GM21737 (cell line): ENCODE data around the gene PSMG4.

ENCODE experiments used
- ATAC-seq: cut with Tn5 transposase; IDR thresholded peaks from one replicate; pipeline ENCODE4 v1.9.1; 2021; ENCODE audit warnings: mild to moderate bottlenecking, moderate library complexity; ENCODE audit not compliant: unreplicated experiment

The PSMG4 gene

DNA sequence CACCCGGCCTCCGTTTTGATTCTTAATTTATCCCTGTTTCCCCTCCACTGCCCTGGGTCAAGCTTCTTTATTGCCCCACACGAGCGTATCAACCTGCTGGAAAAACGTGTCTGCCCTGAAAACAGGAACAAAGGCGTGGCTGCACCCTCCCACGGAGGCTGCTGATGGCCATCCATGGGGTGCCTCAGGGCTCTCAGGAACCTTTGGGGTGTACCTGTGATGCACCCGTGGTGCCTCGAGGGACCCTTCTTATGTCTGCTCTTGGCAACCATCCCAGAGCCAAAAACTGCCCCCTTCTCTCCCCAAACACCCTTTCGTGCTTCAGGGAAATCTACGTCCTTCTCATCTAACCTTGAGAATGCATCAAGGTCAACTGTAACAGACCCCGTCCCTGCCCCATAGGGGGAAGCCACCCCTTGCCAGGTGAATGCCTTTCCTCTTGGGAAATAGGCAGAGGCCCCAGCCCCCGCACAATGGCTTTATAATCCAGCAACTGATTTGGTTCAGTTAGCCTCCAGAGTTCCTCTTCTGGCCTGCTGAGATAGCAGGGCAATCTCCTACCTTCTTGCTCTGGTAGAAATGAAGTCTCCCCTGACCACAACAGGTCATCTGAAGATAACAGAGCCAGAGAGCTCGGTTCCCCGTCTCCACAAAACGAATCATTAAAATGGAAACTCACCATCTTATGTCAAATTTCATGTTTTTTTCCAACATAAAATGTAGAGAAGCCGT, 29.4 kb downstream of the PSMG4 start:
- no peak for ATAC-seq

DNA sequence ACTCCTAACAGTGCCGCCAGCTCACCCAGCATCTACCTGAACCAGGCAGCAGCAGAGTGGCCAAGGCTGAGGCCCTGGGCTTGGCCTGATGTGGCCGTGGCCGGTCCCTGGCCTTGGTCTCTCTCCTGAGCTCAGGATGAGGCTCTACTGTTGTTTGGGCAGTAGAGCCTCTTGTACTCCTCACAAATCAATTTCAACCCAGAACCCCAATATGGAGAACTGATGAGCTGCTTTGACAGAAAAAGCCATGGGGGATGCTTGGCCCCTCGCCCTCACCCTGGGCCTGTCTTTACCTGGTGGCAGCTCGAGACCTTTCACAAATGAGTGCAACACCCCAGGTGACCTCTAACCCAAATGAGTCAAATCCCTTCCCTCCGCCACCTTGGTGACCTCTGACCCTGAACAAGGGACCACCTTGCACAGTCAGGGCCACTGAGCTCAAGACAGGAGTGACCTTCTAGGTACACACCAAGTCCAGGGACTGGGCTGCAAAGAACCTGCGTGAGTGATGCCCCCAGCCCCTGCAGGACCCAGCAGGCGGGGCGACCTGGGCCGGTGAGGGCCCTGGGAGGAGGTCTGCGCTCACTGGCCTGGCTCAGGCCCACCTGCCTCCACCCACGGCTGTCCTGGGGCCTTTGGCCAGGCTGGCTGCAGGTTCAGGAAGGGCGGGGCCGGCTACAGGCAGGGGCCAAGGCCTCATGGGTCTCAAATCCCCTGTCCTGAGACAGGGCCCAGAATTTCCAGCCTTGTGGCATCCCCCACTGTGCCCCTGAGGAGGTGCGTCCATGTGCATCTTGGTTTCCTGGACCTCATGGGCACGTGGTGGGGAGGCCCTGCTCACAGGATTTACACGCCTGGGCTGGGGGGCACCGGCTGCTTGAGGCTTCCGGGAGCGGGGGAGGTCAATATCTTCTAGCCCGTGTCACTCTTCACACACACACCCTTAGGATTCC, 30.2 kb downstream of the PSMG4 start:
- ATAC-seq, result no peak

DNA sequence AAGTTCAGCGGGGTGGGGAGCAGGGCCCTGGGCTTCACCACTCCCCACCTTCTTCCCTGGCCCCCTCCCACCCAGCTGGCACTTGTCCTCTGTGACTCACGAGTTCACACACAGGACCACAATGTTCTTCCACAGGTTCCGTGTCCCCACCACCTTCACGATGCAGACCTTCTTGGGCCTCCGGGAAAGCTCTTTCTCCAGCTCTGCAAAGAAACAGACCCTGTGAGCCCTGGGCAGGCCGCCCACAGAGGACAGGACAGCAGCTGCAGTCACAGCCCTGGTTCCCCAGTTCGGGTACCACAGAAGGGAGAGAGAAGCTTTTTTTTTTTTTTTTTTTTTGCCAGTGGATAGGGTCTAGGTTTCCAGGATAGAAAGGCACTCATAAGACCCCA, 30.9 kb downstream of the PSMG4 start:
- ATAC-seq, result no peak

DNA sequence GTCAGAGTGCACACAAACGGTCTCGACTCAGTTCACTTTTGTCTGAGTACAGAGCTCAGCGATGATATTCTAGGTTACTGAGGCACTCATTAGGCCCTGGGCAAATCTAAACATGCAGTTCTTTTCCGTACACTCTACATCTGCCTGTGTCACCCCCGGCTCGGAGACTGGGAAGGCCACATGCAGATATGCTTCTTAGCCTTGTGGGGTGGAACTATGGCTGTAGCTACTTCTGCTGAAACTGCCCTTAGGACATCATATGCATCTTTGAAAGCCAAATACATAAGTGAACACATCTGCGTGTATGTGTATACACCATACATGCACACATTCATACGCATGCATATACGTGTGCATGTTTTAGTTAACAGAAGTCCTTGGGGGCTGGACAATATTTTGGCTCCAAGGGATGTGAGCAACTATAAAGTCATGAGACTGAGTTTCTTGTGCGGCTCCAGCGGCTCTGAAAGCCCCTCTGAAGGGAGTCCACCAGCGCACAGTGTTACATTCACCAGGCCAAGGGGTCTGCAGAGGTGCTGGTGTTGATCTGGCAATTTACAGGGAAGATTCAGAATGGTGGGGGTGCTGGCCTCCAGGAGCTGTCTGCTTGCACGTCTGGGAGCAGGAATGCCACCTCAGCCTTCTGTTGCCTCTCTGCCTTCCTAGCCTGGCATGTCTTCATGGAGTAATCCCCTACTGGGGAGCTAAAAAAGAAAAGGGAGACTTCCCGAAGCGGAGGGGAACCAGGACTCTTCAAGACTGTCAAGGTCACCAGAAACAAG, 31.6 kb downstream of the PSMG4 start:
- ATAC-seq, result no peak

DNA sequence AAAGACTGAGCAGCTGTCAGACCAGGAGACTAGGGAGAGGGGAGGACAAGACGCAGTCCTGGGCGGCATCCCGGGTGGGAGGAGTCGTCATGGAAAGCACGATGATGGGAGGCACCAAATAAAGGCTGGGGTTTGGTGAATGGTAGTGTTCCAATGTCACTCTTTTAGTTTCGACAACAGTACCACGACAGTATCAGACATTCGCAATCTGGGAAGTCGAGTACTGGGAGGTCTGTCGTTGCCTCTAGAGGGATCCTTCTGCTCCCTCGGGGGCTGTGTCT, 32.1 kb downstream of the PSMG4 start:
- ATAC-seq, result no peak

DNA sequence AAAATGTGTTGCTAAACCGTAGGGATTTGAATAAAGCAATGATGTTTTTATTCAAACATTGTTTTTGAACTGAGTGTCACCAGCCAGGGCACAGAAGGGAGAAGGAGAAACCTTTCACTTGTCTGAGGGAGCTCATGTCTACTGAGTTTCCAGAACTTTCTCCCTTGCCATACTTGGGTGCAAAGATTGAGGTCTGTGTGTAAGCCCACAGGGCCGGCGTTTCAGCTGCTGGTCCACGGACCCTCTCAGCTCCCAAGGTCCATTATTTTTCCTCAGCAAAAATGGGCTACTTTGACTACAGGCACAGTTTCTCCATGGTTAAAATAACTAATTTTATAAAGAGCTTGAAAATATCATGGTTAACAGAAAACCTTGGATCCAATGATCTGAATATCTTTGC, 32.6 kb downstream of the PSMG4 start:
- ATAC-seq, result no peak

DNA sequence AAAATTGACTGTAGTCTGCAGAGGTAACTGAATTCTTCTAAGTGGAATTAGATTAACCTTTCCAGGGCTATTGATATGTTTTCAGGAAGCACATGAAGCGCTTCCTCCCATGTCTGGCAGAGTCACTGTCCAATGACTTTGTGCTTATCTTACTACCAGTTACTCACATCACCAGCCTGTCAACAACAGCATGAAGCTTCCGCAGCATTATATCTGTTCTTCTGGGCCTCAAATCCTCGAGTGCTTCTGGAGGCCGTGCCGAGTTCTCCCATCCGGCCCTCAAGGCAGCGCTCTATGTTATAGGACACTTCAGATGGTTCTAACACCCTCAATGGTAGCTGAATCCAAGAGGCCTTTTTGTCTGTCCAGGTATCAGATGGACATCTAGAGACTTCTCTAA, 33.2 kb downstream of the PSMG4 start:
- ATAC-seq, result no peak

DNA sequence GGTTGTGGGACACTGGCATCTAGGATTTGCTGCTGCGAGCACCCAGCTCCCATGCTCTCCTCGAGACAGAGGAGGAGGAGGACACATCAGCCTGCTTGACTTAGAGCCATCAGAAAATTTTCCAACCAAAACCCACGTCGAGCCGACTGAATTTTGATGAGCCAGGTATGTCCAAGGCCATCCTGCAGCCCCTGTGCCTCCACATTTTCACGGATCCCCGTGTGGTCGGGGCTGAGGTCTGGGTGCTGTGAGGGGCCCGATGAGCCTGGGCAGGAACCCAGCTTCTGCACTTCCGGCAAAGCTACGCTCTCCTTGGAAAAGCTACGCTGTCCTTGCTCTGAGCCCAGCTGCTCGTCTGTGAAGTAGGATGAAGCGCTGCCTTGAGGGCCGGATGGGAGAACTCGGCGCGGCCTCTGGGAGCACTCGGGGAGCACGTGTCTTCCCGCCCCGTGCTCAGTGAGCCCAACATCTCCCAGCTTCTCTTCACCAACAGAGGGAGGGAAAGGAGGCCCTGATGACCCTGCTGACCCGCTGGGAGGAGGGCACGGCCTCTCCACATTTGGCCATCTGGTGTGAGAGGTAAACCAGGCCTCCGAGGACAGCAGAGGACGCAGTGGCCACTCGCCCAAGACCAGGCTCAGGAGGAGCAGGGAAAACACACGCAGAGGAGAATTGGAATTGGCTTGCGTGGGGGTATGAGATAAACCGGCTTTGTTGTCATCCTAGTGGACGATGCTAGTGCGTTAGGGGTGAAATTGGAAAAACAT, 33.9 kb downstream of the PSMG4 start:
- ATAC-seq, result no peak

DNA sequence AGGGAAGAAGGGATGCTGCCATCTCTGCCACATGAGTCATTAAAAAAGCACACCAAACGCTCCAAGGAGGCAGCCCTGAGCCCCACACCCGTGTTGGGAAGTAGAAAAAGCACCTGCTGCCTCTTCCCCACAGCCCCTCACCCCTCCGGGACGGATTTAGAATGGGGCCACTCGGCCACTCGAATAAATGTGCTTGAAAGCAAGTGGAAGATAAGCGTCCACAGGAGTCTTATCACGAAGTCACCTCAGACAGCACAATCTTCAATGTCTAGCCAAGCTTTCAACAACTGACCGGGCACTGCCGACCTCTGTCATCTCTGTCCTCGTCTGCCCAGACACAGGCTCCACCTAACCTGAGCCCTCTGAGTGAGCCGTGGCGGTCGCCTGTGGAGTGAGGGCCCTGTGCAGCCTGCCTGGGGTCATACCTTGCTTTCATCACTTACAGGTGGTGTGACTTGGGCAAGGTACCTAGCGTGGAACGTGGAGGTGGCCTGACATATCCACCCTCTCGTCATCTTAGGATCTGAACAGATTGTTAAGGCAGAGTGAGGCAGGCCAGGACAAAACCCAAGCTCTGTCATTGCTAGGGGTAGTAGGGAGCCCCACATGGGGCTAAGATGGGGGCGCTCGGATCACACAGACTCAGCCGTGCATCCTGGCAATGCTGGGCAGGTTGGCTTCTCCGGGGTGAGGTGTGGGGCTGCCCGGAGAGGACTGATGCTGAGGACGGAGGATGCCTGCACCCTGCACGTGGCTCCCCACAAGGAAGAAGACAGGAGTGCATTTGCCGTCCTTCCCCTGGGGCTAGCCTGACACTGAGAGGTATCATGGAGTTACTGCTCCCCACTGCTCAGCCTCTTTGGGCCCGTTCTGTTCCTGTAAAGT, 34.8 kb downstream of the PSMG4 start:
- ATAC-seq, result no peak

DNA sequence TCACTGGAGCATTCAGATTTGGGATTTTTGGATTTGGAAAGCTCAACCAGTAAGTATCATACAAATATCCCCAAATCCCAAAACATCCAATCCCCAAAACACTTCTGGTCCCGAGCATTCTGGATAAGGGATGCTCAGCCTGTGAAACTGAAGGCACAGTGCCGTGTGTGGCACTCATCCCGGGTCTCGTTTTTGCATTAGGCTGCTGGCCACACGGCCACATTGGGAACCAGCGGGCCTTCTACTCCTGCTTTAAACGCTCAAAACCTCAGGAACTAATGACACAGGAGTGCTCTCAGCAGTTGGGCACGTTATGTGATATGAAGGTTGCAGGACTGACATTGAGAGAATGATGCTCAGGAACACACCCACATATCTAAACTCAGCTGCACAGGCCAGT, 35.6 kb downstream of the PSMG4 start:
- ATAC-seq, result no peak

DNA sequence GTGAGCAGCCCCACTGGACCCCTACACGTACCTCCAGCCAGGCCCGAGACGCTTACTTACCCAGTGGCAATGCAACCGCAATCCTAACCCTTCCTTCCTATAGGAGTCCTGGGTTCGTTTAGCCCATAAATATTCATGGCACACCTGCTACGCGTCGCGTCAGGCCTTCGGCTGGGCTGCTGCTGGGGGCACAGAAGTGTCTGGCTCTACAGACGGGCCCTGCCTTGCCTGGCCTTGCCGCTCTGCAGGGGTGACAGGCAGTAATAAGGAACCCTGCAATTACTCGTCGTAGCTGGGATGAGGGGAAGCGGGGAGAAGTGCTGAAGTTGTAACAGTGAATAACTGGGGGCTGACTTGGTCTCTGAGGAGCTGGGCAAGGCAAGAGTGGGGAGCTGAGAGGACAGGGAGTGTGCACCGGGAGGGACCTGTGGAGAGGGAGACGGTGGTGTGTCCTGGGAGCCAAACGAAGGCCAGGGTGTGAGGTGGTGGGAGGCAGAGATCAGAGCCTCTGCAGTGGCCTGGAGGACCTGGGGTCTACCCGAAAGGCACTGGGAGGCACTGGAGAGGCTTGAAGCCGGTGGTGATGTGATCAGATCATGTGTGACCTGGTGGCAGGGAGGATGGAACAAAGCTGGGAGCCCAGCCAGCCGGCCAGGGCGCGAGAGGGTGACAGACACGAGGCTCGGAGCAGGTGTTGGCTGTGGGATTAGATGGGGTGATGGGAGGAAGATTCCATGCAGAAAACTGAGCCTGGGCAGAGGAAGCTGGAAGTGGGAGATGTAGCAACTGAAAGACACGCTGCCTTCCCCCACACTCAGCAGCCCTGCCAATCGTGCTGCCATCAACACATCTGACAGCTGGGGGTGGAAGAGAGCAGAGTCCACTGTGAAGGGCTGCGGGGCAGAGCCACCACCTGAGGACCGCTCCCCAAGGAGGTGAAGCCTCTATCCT, 36.4 kb downstream of the PSMG4 start:
- no peak for ATAC-seq

DNA sequence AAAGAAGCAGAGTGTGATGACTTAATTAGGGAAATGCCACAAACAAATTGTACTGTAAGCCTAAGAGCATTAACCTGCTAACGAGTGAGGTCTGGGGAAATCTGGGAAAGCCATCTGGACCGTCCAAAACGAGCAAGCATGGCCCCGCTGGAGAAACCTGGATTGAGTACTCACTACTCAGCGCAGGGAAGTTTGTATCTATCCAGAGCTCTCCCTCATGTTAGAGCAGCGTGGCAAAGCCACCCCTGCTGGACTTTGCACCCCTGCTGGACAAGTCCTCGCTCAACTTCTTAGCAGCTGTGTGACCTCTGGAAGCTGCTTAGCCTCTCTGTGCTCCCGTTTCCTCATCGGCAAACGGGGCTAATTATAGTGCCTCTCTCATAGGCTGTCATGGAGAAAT, 37.3 kb downstream of the PSMG4 start:
- no peak for ATAC-seq

DNA sequence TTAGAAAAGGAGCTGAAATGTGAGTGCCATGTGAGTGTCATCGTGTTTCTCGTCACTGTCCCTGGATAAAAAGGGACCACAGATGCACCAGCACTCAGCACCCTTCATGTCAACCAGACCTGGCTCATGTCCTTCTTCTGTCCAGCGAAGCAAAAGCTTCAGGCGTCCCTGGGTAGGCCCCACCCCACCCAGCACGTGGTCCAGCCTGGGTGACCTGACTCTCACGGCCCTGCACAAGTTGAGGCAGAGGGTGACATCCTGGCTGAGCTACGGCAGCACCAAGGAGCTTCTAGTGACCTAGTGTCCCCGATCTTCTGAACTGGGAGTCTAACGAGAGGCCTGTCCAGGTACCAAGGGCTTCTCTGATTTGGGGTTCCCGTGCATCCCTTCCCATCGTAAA, 37.8 kb downstream of the PSMG4 start:
- ATAC-seq, result no peak

DNA sequence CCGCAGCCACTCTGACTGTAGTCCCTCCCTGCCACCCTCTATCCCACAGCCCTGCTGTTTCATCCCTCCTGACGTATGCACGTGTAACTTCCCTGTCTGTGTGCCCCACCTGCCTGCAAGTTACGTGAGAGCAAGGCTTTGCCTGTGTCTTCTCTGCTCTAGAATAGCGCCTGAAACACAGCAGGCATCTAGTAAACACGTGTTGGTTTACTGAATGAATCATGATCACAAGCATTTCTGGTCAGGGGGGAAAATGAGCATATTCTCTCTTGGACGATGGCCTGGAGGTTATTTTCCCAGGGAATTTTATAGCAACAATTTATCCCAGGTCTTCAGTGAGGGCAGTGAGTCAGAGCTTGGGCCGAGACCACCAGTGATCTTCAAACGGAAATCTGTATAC, 38.3 kb downstream of the PSMG4 start:
- no peak for ATAC-seq

DNA sequence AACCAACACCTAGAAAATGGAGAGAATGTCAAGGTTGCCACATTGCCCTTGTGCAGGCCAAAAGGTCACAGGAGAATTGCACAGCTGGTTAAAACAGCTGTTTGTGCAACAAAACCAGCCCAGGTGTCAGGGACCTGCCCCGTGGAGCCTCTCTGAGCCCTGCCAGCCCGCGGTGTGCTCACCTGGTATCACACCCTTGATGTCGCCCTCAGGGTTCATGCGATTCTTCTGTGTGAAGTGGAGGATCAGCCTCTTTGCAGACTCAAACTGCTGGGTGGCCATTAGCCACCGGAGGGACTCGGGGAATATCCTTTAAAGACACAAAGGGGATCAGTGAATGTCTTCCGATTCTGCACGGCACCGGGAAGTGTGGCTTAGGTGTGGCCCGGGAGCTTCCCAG, 39.2 kb downstream of the PSMG4 start:
- no peak for ATAC-seq

DNA sequence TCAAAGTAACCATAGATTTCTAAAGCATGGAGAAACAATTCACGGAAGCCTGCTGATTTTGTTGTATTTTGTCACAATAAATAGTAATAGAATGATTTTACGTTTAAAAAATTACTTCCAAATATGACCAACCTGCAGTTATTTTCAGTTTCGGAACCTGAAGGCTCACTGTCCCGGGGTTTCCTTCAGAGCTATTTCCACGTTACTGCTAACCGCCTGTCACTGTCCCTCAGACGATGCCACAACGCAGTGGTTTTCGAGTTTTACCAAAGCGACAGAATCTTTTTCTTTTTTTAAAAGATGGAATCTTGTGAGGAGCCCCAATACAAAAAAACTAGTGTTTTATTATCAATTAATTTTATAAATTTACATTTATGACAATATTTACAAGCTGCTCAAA, 40.5 kb downstream of the PSMG4 start:
- no peak for ATAC-seq

DNA sequence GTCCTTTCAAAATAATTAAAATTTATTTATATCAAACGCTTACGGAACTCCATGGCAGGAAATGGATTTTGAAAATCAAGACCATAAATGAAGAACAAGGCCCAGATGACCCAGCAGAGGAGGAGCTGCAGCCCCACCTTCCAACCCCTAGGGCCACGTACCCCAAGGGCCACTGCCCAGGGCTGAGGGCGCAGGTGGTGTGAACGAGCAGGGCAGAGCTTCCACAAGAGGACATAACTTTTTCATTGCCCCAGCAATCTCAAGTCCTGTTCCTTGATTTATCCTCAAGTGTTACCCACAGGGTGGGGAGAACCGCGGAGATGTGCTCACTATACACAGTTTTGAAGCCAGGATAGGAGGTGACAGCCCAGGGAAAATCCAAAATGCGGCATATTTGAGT, 42.8 kb downstream of the PSMG4 start:
- ATAC-seq, result no peak

DNA sequence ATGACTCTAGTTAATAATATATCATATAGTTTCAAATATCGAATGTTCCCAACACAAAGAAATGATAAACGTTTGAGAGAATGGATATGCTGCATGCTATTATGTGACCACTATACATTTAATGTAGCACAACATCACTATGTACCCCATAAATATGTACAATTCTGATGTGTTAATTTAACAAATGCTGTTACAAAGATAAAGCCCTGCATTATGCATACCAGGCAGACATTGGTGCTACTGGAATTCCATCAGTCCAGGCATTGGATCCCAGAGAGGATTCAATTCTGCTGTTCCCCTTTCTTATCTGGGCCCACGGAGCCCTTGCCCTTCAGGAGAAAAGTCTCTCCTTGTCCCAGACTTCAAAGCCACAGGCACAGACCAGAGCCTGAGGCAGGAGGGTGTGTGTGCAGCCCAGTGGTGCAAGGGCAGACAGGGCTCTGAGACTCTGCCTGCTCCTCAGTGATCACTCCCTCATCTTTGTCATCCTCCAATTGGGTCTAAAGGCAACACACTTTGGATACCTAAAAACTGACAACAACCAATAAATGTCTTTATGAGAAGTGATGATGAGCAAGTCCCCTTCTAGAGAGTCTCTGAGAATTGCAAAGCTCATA, 45.2 kb downstream of the PSMG4 start:
- ATAC-seq, result no peak
